ENCODE results near the gene VCY1B.
"Not testable (repeated sequence)": the region's sequence is repeated elsewhere in the genome, so short reads cannot be mapped to it uniquely, and the experiment has no call there.

The VCY1B gene

DNA sequence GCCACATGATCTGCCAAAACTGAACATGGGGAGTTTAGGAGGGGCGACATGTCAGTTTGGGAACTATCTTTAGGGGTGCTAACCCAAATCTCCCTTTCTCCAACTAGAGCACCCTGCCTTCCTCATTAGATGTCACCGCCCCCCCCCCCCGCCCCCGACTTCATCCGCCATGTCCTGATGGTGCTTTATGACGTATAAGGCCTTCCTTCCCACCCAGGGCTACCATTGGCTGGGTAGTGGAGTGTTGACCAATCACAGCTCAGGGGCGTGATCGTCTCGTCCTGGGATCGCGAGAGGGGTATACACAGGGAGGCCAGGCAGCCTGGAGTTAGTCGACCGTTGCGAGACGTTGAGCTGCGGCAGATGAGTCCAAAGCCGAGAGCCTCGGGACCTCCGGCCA is at the start of gene VCY1B:
TSS of gene VCY1B (plus strand) at position 301 of the 400 bp plus-strand sequence. CDS start at position 364, 63 bp downstream.
- not testable (repeated sequence) for H3K27ac ChIP-seq; DNase-seq (ENCODE audit: low read depth, low spot score)

DNA sequence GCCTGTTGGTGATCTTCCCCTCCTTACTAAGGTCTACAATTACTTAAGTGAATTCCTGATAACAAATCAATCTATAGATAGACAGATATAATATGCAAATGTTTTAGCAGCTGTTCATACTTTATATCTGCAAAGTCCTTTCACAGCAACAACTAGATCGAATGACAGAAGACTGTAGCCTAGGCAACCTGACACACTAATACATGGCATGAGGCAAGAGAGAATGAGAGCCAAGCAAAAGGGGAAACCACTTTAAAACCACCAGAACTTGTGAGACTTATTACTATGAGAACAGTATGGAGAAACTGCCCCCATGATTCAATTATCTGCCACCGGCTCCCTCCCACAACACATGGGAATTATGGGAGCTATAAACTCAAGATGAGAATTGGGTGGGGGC is 44.1 kb upstream of the VCY1B start:
- H3K27ac ChIP-seq; DNase-seq (ENCODE audit: low read depth, low spot score): not testable (repeated sequence)

DNA sequence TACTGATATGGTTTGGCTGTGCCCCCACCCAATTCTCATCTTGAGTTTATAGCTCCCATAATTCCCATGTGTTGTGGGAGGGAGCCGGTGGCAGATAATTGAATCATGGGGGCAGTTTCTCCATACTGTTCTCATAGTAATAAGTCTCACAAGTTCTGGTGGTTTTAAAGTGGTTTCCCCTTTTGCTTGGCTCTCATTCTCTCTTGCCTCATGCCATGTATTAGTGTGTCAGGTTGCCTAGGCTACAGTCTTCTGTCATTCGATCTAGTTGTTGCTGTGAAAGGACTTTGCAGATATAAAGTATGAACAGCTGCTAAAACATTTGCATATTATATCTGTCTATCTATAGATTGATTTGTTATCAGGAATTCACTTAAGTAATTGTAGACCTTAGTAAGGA is 25.6 kb upstream of the VCY1B start:
- not testable (repeated sequence) for DNase-seq (ENCODE audit: low read depth, low spot score); H3K27ac ChIP-seq

DNA sequence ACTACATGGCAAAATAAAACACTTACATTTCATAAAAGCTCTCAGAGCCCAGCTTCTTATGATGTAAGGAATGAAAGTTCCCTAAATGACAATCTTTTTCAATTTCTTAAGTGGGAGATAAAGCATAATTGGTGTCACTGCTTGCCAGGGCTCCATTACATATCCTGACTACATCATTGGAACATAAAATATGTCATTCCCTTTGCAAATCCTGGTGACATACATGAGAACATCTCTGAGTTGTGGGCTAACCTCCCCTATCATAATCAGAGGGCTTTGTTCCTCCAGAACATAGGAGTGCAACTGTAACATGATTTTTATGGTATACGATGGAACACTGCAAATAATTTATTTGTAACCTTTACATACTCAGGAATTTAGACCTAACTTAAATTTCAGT is 29.9 kb downstream of the VCY1B start:
- H3K27ac ChIP-seq: no peak overlapping the region
- no peak for DNase-seq (ENCODE audit: low read depth, low spot score)

Data from epithelial cell of prostate (primary cell).